Measurements from ENCODE around the gene KRT6A.

Gene KRT6A

DNA sequence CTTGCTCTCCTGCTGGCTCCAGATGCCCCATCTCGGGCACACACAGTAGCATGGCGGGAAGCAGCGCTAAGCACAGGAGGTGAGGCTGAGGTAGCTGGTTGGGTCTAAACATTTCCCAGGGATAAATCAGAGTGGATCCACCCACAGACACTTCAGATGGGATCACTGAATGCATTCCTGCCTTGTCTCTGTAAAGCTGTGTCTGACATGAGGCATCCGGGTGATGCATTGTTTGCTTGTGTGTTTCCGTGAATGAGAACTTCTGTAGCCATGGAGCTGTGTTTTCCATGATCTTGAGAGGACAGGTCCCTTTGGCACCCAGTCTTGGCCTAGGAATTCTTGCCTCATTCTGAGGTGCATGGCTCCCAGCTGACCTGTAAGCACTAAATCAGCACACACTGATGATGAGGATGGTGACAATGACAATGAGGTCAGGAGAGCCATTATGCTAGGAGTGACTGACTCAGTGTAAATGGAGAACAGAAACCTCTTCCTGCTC is 52.2 kb downstream of the KRT6A start:
- TF ChIP-seq ZBTB7A (IDR thresholded peaks at IDR 0.05; ENCODE audit: low read depth), result no peak
- no peak for TF ChIP-seq TAF1 (IDR thresholded peaks at IDR 0.05; ENCODE audit: low read depth)
- no peak for TF ChIP-seq TCF12 (IDR thresholded peaks at IDR 0.05; ENCODE audit: low read depth)
- TF ChIP-seq YY1 (IDR thresholded peaks at IDR 0.05; ENCODE audit: low read depth), result no peak
- no peak for TF ChIP-seq TEAD4 (IDR thresholded peaks at IDR 0.05)
- no peak for TF ChIP-seq USF1 (IDR thresholded peaks at IDR 0.05)
- no peak for TF ChIP-seq CREB1 (IDR thresholded peaks at IDR 0.05; ENCODE audit: low read depth)
- TF ChIP-seq RAD21 (IDR thresholded peaks at IDR 0.05; ENCODE audit: low read depth), result no peak
- no peak for TF ChIP-seq EP300 (IDR thresholded peaks at IDR 0.05; ENCODE audit: borderline replicate concordance)
- no peak for TF ChIP-seq REST (IDR thresholded peaks at IDR 0.05; ENCODE audit: low read depth)
- no peak for TF ChIP-seq FOXM1 (IDR thresholded peaks at IDR 0.05; ENCODE audit: borderline replicate concordance, low read depth)
- no peak for TF ChIP-seq CEBPB (IDR thresholded peaks at IDR 0.05)
- no peak for TF ChIP-seq EGR1 (IDR thresholded peaks at IDR 0.05)

- TF ChIP-seq RAD21 (IDR thresholded peaks at IDR 0.05; ENCODE audit: low read depth) (no peak), FOXM1 (IDR thresholded peaks at IDR 0.05; ENCODE audit: borderline replicate concordance, low read depth) (no peak), ZBTB7A (IDR thresholded peaks at IDR 0.05; ENCODE audit: low read depth) (no peak), REST (IDR thresholded peaks at IDR 0.05; ENCODE audit: low read depth) (no peak)
These were observed 53.2 kb downstream of the KRT6A start for GRCh38 chr12:52439845-52440244.

DNA sequence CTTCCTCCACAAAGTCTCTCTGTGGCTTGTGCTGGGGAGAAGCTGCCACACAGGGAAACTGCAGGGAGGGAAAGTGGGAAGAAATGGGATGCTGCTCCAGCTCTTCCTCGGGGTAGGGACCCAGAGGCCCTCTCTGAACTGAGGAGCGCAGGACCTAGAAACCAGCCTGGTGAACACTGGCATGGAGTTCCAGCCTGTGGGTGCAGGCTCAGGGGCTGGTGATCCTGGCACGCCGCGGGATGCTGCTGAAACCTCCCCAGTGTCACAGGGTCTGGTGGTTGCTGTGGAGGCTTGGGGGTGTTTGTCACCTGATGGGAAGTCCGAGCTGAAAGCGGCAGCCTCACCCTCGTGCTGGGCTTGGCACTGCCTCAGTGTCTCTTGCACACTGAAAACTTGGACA is 53.6 kb downstream of the KRT6A start:
- TF ChIP-seq EGR1 (IDR thresholded peaks at IDR 0.05), result no peak
- no peak for TF ChIP-seq MAX (IDR thresholded peaks at IDR 0.05)
- no peak for TF ChIP-seq TCF12 (IDR thresholded peaks at IDR 0.05; ENCODE audit: low read depth)
- no peak for TF ChIP-seq YY1 (IDR thresholded peaks at IDR 0.05; ENCODE audit: low read depth)
- TF ChIP-seq FOXM1 (IDR thresholded peaks at IDR 0.05; ENCODE audit: borderline replicate concordance, low read depth), result no peak
- TF ChIP-seq NFIC (IDR thresholded peaks at IDR 0.05), result no peak
- no peak for TF ChIP-seq CREB1 (IDR thresholded peaks at IDR 0.05; ENCODE audit: low read depth)
- no peak for TF ChIP-seq USF1 (IDR thresholded peaks at IDR 0.05)
- TF ChIP-seq EP300 (IDR thresholded peaks at IDR 0.05; ENCODE audit: borderline replicate concordance), result no peak
- TF ChIP-seq ZBTB7A (IDR thresholded peaks at IDR 0.05; ENCODE audit: low read depth), result no peak
- no peak for TF ChIP-seq TAF1 (IDR thresholded peaks at IDR 0.05; ENCODE audit: low read depth)
- no peak for TF ChIP-seq RAD21 (IDR thresholded peaks at IDR 0.05; ENCODE audit: low read depth)
- TF ChIP-seq CEBPB (IDR thresholded peaks at IDR 0.05), result no peak

- TF ChIP-seq TAF1 (IDR thresholded peaks at IDR 0.05; ENCODE audit: low read depth) (no peak), ZBTB7A (IDR thresholded peaks at IDR 0.05; ENCODE audit: low read depth) (no peak), NFIC (IDR thresholded peaks at IDR 0.05) (no peak), EGR1 (IDR thresholded peaks at IDR 0.05) (no peak), REST (IDR thresholded peaks at IDR 0.05; ENCODE audit: low read depth) (no peak), FOXM1 (IDR thresholded peaks at IDR 0.05; ENCODE audit: borderline replicate concordance, low read depth) (no peak), YY1 (IDR thresholded peaks at IDR 0.05; ENCODE audit: low read depth) (no peak), USF1 (IDR thresholded peaks at IDR 0.05) (no peak), EP300 (IDR thresholded peaks at IDR 0.05; ENCODE audit: borderline replicate concordance) (no peak), TEAD4 (IDR thresholded peaks at IDR 0.05) (no peak), CEBPB (IDR thresholded peaks at IDR 0.05) (no peak), TCF12 (IDR thresholded peaks at IDR 0.05; ENCODE audit: low read depth) (no peak), RAD21 (IDR thresholded peaks at IDR 0.05; ENCODE audit: low read depth) (no peak), MAX (IDR thresholded peaks at IDR 0.05) (no peak)
These were observed 54.5 kb downstream of the KRT6A start for GRCh38 chr12:52438305-52439301.
